GM06990 (cell line): ENCODE results near the gene OXLD1.
"Not testable (repeated sequence)": the region's sequence is repeated elsewhere in the genome, so short reads cannot be mapped to it uniquely, and the experiment has no call there.

Experiments used
- DNase-seq: peaks from one replicate; pipeline ENCODE4 v3.0.0-alpha.2; 2011; ENCODE audit not compliant: insufficient read length; ENCODE audit errors: extremely low read depth
- H3K27me3 ChIP-seq: replicated peaks from 2 replicates; pipeline ENCODE4 v1.6.0; 2011; ENCODE audit warnings: low read length; ENCODE audit not compliant: control insufficient read depth, insufficient read depth
- H3K36me3 ChIP-seq: 2 replicates; pipeline ENCODE4 v1.5.1; 2011; ENCODE audit warnings: low read length; ENCODE audit not compliant: control insufficient read depth, insufficient read depth
- H3K4me3 ChIP-seq: replicated peaks from 2 replicates; pipeline ENCODE4 v1.5.1; 2011; ENCODE audit warnings: low read depth, mild to moderate bottlenecking, control low read depth, low read length
- CTCF ChIP-seq: IDR thresholded peaks from 2 replicates; pipeline ENCODE4 v1.5.1; 2011; ENCODE audit warnings: low read length, control low read depth, mild to moderate bottlenecking, inconsistent platforms; ENCODE audit not compliant: insufficient read depth, poor library complexity, severe bottlenecking

Gene OXLD1

GRCh38 chr17:81630274-81630673, 36.1 kb downstream of the OXLD1 start:
- no peak for DNase-seq
- Histone ChIP-seq H3K36me3 (peaks cover 10% of the 10 kb centered on the region), H3K4me3 (no peak overlapping the region), H3K27me3 (no peaks in the 10 kb centered on the region)
- TF ChIP-seq CTCF: no peak

GRCh38 chr17:81621494-81622130, 44.8 kb downstream of the OXLD1 start:
- TF ChIP-seq CTCF: no peak
- DNase-seq: no peak
- H3K27me3 ChIP-seq: no peaks in the 10 kb centered on the region
- peaks cover 20% of the 10 kb centered on the region for H3K36me3 ChIP-seq
- H3K4me3 ChIP-seq: no peak overlapping the region

GRCh38 chr17:81618307-81618706, 48.1 kb downstream of the OXLD1 start:
- H3K36me3 ChIP-seq: peaks cover 13% of the 10 kb centered on the region
- not testable (repeated sequence) for DNase-seq, H3K27me3 ChIP-seq, H3K4me3 ChIP-seq

DNA sequence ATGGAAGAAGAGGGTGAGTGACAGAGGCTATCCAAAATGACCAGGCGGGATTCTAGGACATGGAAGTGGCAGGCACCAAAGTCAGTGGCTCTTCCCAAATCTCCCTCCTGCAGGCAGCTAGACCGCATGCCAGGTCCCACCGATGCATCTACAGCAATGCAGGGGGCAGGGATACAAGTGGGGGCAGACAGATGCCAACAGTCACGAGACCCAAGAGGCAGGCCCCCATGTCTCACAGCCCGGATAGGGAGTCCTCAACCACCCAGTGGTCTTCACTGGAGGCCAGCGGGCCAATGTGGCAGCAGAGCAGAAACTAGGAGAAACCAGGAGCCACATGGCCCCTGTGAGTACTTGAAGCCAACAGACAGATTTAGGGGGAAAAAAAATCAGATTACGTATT, 49.5 kb downstream of the OXLD1 start:
- no peak for TF ChIP-seq CTCF
- no peak overlapping the region for H3K4me3 ChIP-seq
- peaks cover 18% of the 10 kb centered on the region for H3K36me3 ChIP-seq
- no peak for DNase-seq
- H3K27me3 ChIP-seq: no peaks in the 10 kb centered on the region

- Histone ChIP-seq H3K36me3 (peaks cover 11% of the 10 kb centered on the region), H3K4me3 (no peak overlapping the region), H3K27me3 (no peaks in the 10 kb centered on the region)
- TF ChIP-seq CTCF: no peak
- DNase-seq: no peak
Measured at GRCh38 chr17:81615401-81615930, 50.9 kb downstream of the OXLD1 start.
